GM23338 (cell line): ENCODE data around the gene GALNT11. TPM values are rescaled to one million over a fixed set of nuclear protein-coding genes. Genes with fewer than 3 reads are reported as not detected.

Source experiments
- ATAC-seq: fragments of 200-7000 bp; cut with Tn5 transposase; 3 replicates; pipeline ENCODE4 v1.9.1; 2020
- DNase-seq: peaks from one replicate; pipeline ENCODE4 v3.0.0-alpha.2; 2015; ENCODE audit warnings: low spot score
- H2AFZ ChIP-seq: fragments of 200-600 bp; sonication (generic); 2 replicates; pipeline ENCODE4 v1.8.0; 2016; ENCODE audit warnings: antibody characterized with exemption, mild to moderate bottlenecking, moderate library complexity
- H3F3A ChIP-seq: fragments of 200-600 bp; sonication (generic); replicated peaks from 2 replicates; pipeline ENCODE4 v1.8.0; 2017; ENCODE audit warnings: antibody characterized with exemption, mixed run types, low read depth
- H3K27ac ChIP-seq: fragments of 200-600 bp; sonication (generic); 2 replicates; pipeline ENCODE4 v1.6.1; 2016; ENCODE audit warnings: low read depth
- H3K27me3 ChIP-seq: fragments of 200-600 bp; sonication (generic); 2 replicates; pipeline ENCODE4 v1.8.0; 2016; ENCODE audit warnings: mild to moderate bottlenecking, mixed run types, moderate library complexity; ENCODE audit not compliant: insufficient read depth
- H3K36me3 ChIP-seq: fragments of 200-600 bp; sonication (generic); 2 replicates; pipeline ENCODE4 v1.8.0; 2016; ENCODE audit warnings: mild to moderate bottlenecking; ENCODE audit not compliant: insufficient read depth
- H3K4me1 ChIP-seq: fragments of 200-600 bp; sonication (generic); 2 replicates; pipeline ENCODE4 v1.8.0; 2016; ENCODE audit warnings: mild to moderate bottlenecking, moderate library complexity; ENCODE audit not compliant: insufficient read depth
- H3K4me2 ChIP-seq: fragments of 200-600 bp; sonication (generic); 2 replicates; pipeline ENCODE4 v1.7.1; 2017; ENCODE audit warnings: mixed run types
- H3K4me3 ChIP-seq: fragments of 200-600 bp; sonication (generic); 2 replicates; pipeline ENCODE4 v1.6.1; 2016; ENCODE audit warnings: mixed run types
- H3K79me2 ChIP-seq: fragments of 200-600 bp; sonication (generic); replicated peaks from 2 replicates; pipeline ENCODE4 v1.8.0; 2017; ENCODE audit warnings: mild to moderate bottlenecking; ENCODE audit not compliant: insufficient read depth
- H3K9me2 ChIP-seq: fragments of 200-600 bp; sonication (generic); 2 replicates; pipeline ENCODE4 v1.8.0; 2017; ENCODE audit not compliant: insufficient read depth
- H4K20me1 ChIP-seq: fragments of 200-600 bp; sonication (generic); replicated peaks from 2 replicates; pipeline ENCODE4 v1.8.0; 2017; ENCODE audit warnings: mild to moderate bottlenecking; ENCODE audit not compliant: insufficient read depth
- H3K27ac Mint-ChIP-seq: 2 replicates; pipeline ENCODE4 v1.8.0; 2020; ENCODE audit warnings: inconsistent platforms, mild to moderate bottlenecking, moderate library complexity, mixed read lengths
- H3K27me3 Mint-ChIP-seq: 3 replicates; pipeline ENCODE4 v1.8.0; 2022; ENCODE audit warnings: low read depth, mild to moderate bottlenecking, moderate library complexity, mixed read lengths, inconsistent platforms; ENCODE audit not compliant: insufficient read depth, poor library complexity
- H3K36me3 Mint-ChIP-seq: 3 replicates; pipeline ENCODE4 v1.8.0; 2021; ENCODE audit warnings: low read depth, mild to moderate bottlenecking, inconsistent platforms, moderate library complexity, mixed read lengths
- H3K4me1 Mint-ChIP-seq: 3 replicates; pipeline ENCODE4 v1.8.0; 2020; ENCODE audit warnings: mild to moderate bottlenecking, inconsistent platforms, mixed read lengths
- H3K4me3 Mint-ChIP-seq: 3 replicates; pipeline ENCODE4 v1.8.0; 2021; ENCODE audit warnings: moderate library complexity, mild to moderate bottlenecking, inconsistent platforms, mixed read lengths
- H3K9me3 Mint-ChIP-seq: 3 replicates; pipeline ENCODE4 v1.8.0; 2020; ENCODE audit warnings: moderate library complexity, mild to moderate bottlenecking, inconsistent platforms, mixed read lengths
- CREB1 ChIP-seq: fragments of 250-450 bp; sonication (Bioruptor Pico); IDR thresholded peaks from 2 replicates; pipeline ENCODE4 v1.5.0; 2020; ENCODE audit warnings: low read depth, mild to moderate bottlenecking, moderate library complexity
- CTCF ChIP-seq, 2 experiments: fragments of 200-600 bp in 1 of 2; sonication (generic) in 1 of 2; conservative IDR thresholded peaks; 2 replicates each; pipeline versions ENCODE4 v1.5.1 to v1.6.1; 2016 to 2017; ENCODE audit warnings: antibody characterized with exemption in 2 of 2, low read depth in 2 of 2, mild to moderate bottlenecking in 2 of 2, moderate library complexity in 1 of 2
- ETS1 ChIP-seq: IDR thresholded peaks from 2 replicates; pipeline ENCODE4 v1.6.1; 2016; ENCODE audit warnings: antibody characterized with exemption
- EZH2 ChIP-seq: fragments of 200-600 bp; sonication (generic); IDR thresholded peaks from one replicate; pipeline ENCODE4 v1.8.0; 2017; ENCODE audit warnings: antibody characterized with exemption, mild to moderate bottlenecking, low read depth; ENCODE audit not compliant: unreplicated experiment
- JUNB ChIP-seq: IDR thresholded peaks from one replicate; pipeline ENCODE4 v1.6.1; 2016; ENCODE audit warnings: antibody characterized with exemption; ENCODE audit not compliant: unreplicated experiment
- NANOG ChIP-seq: IDR thresholded peaks from 2 replicates; pipeline ENCODE4 v1.6.1; 2016; ENCODE audit warnings: antibody characterized with exemption, borderline replicate concordance
- POLR2AphosphoS5 ChIP-seq: IDR thresholded peaks from 2 replicates; pipeline ENCODE4 v1.6.1; 2016; ENCODE audit warnings: antibody characterized with exemption, low read depth
- STAT1 ChIP-seq: IDR thresholded peaks from one replicate; pipeline ENCODE4 v1.6.1; 2016; ENCODE audit warnings: antibody characterized with exemption; ENCODE audit not compliant: unreplicated experiment
- ZNF114 ChIP-seq: fragments of 250-450 bp; sonication (Bioruptor Pico); IDR thresholded peaks from 2 replicates; pipeline ENCODE4 v1.5.0; 2020; ENCODE audit warnings: mild to moderate bottlenecking, moderate library complexity
- ZNF331 ChIP-seq: fragments of 250-450 bp; sonication (Bioruptor Pico); IDR thresholded peaks from 2 replicates; pipeline ENCODE4 v1.5.0; 2020; ENCODE audit warnings: low read depth, mild to moderate bottlenecking, moderate library complexity
- ZNF462 ChIP-seq: fragments of 250-450 bp; sonication (Bioruptor Pico); IDR thresholded peaks from 2 replicates; pipeline ENCODE4 v1.5.0; 2020; ENCODE audit warnings: mild to moderate bottlenecking, moderate library complexity
- polyA plus RNA-seq: library from polyadenylated mRNA; unstranded; fragments of >200 nt; fragmentation: Nextera tagmentation; extraction: Ambion mirVana; gene quantifications from 2 replicates; pipeline ENCODE4 v1.2.1, GENCODE V29; 2016
- total RNA-seq: library from RNA; depleted of rRNA; stranded (reverse); fragments of >200 nt; shearing (Covaris generic); gene quantifications from 2 replicates; pipeline ENCODE4 v1.2.3, GENCODE V29; 2014

The GALNT11 gene
- total and polyA plus RNA-seq, 2 experiments from 2014 or later, result 16.1 to 33.6 TPM

- no peaks in the 10 kb centered on the region for H3K36me3 ChIP-seq
- no peaks in the 10 kb centered on the region; the same call in 1 of the 2 replicates for H4K20me1 ChIP-seq
- no peaks in the 10 kb centered on the region for H3K79me2 ChIP-seq
- H3K27me3 ChIP-seq, result no peaks in the 10 kb centered on the region
- H3K9me2 ChIP-seq, result no peaks in the 10 kb centered on the region
- H2AFZ ChIP-seq, result no peak overlapping the region
- no peak for DNase-seq
- no peak overlapping the region for H3K27ac Mint-ChIP-seq
- no peak overlapping the region for H3K4me3 ChIP-seq
- no peak for ATAC-seq
- TF ChIP-seq ETS1 (no peak), ZNF331 (no peak), EZH2 (no peak)
- no peak overlapping the region for H3K27ac ChIP-seq
- H3K36me3 Mint-ChIP-seq, result no peaks in the 10 kb centered on the region
- H3K4me1 ChIP-seq, result no peaks in the 10 kb centered on the region
- H3K4me3 Mint-ChIP-seq, result no peak overlapping the region
- H3K27me3 Mint-ChIP-seq, result no peaks in the 10 kb centered on the region
- H3K9me3 Mint-ChIP-seq, result no peaks in the 10 kb centered on the region; the same call in 2 of the 3 replicates
- H3K4me1 Mint-ChIP-seq, result no peaks in the 10 kb centered on the region
- H3K4me2 ChIP-seq, result no peak overlapping the region
- H3F3A ChIP-seq, result no peaks in the 10 kb centered on the region
Measured at GRCh38 chr7:152000191-152000590, 25.3 kb upstream of the GALNT11 start.

GRCh38 chr7:152006336-152006735 lies 19.1 kb upstream of the GALNT11 start:
- H2AFZ ChIP-seq, result 0 out of 2 replicates have a peak overlapping the region, but pooled peaks have one; percentile 18
- Mint-ChIP-seq H3K27ac (no peak overlapping the region), H3K4me1 (no peaks in the 10 kb centered on the region; the same call in 1 of the 3 replicates), H3K27me3 (no peaks in the 10 kb centered on the region), H3K4me3 (no peak overlapping the region), H3K9me3 (no peaks in the 10 kb centered on the region; the same call in 2 of the 3 replicates), H3K36me3 (no peaks in the 10 kb centered on the region)
- H3K9me2 ChIP-seq, result 0 out of 2 replicates have a peak, but pooled peaks cover 7% of the 10 kb centered on the region
- H3K4me1 ChIP-seq, result 0 out of 2 replicates have a peak, but pooled peaks cover 4% of the 10 kb centered on the region
- no peaks in the 10 kb centered on the region for H3K79me2 ChIP-seq
- H4K20me1 ChIP-seq, result no peaks in the 10 kb centered on the region
- no peaks in the 10 kb centered on the region for H3F3A ChIP-seq
- no peak overlapping the region for H3K4me3 ChIP-seq
- peak; percentile 39 for DNase-seq
- no peak for TF ChIP-seq ZNF114 (CRISPR knock-in tag)
- no peak for TF ChIP-seq NANOG
- TF ChIP-seq ZNF331, result no peak
- no peak for TF ChIP-seq EZH2
- no peak for TF ChIP-seq POLR2AphosphoS5
- no peak for TF ChIP-seq CTCF (conservative IDR thresholded peaks at IDR 0.05; ENCODE audit: low read depth in 2 of 2)
- TF ChIP-seq JUNB, result no peak
- no peak for TF ChIP-seq STAT1
- TF ChIP-seq CREB1 (CRISPR knock-in tag), result no peak
- TF ChIP-seq ZNF462 (CRISPR knock-in tag), result no peak
- no peak for TF ChIP-seq ETS1
- H3K27me3 ChIP-seq, result no peaks in the 10 kb centered on the region
- H3K4me2 ChIP-seq, result no peak overlapping the region
- H3K36me3 ChIP-seq, result no peaks in the 10 kb centered on the region
- no peak for ATAC-seq
- H3K27ac ChIP-seq, result no peak overlapping the region
